Islet precursor cell (in vitro differentiated cells): Measurements from ENCODE around the gene GBP3.
"Not testable (repeated sequence)": the region's sequence is repeated elsewhere in the genome, so short reads cannot be mapped to it uniquely, and the experiment has no call there.

Experiments
- DNase-seq: peaks from one replicate; pipeline ENCODE4 v3.0.0-alpha.2; 2018

The GBP3 gene

GRCh38 chr1:88974616-88975172, 48.0 kb downstream of the GBP3 start:
- DNase-seq, result not testable (repeated sequence)

- DNase-seq, result no peak
Measured at GRCh38 chr1:88973520-88974137, 49.0 kb downstream of the GBP3 start.

GRCh38 chr1:88961647-88962275, 60.9 kb downstream of the GBP3 start:
- no peak for DNase-seq

- DNase-seq, result no peak
Measured at GRCh38 chr1:88961081-88961480, 61.6 kb downstream of the GBP3 start.
